HEK293 (cell line): ENCODE results near the gene COL4A1.
A peak's percentile ranks its signal among the peaks of the same experiment; 100 is the strongest.

Source experiments
- CTCF ChIA-PET: fragments of 350-600 bp; formaldehyde crosslinking; extraction: SDS; loops from one replicate; lab custom pipeline; 2021; ENCODE audit warnings: antibody characterized with exemption; lab: Yijun Ruan, JAX
- POLR2A ChIA-PET: fragments of 300-600 bp; formaldehyde crosslinking; extraction: SDS; loops from one replicate; lab custom pipeline; 2020; ENCODE audit warnings: antibody characterized with exemption, inconsistent platforms; lab: Yijun Ruan, JAX
- H3K27ac ChIP-seq: fragments of 200-500 bp; sonication (Bioruptor generic); 2 replicates; pipeline ENCODE4 v1.5.1; 2014; ENCODE audit warnings: low read depth, low read length, control low read depth, inconsistent platforms; ENCODE audit errors: extremely low read depth
- H3K36me3 ChIP-seq, 2 experiments: fragments of 200-500 bp in 1 of 2; sonication (Bioruptor generic) in 1 of 2; 1 replicate in 1 of 2; 2 replicates in 1 of 2; pipeline ENCODE4 v1.5.1; 2014 to 2017; ENCODE audit warnings: inconsistent platforms in 2 of 2, low read length in 2 of 2; ENCODE audit not compliant: control insufficient read depth in 2 of 2, insufficient read depth in 1 of 2
- H3K4me1 ChIP-seq: fragments of 200-500 bp; sonication (Bioruptor generic); 2 replicates; pipeline ENCODE4 v1.5.1; 2014; ENCODE audit warnings: mild to moderate bottlenecking, low read length, inconsistent platforms; ENCODE audit not compliant: control insufficient read depth, insufficient read depth
- H3K4me3 ChIP-seq: 2 replicates; pipeline ENCODE4 v1.5.1; 2011; ENCODE audit warnings: low read depth, mild to moderate bottlenecking, control low read depth, low read length, moderate library complexity
- H3K9me3 ChIP-seq: fragments of 200-500 bp; sonication (Bioruptor generic); 2 replicates; pipeline ENCODE4 v1.5.1; 2014; ENCODE audit warnings: low read depth, low read length, inconsistent platforms; ENCODE audit not compliant: control insufficient read depth, insufficient read depth
- KLF10 ChIP-seq: fragments of 450-650 bp; IDR thresholded peaks from 2 replicates; pipeline ENCODE4 v1.5.1; 2018; ENCODE audit warnings: missing biosample characterization, mild to moderate bottlenecking, missing genetic modification characterization
- KLF16 ChIP-seq: fragments of 450-650 bp; formaldehyde crosslinking; IDR thresholded peaks from 2 replicates; pipeline ENCODE4 v1.5.1; 2017; ENCODE audit warnings: missing biosample characterization, missing genetic modification characterization
- PBX3 ChIP-seq: sonication (generic); formaldehyde crosslinking; IDR thresholded peaks from 2 replicates; pipeline ENCODE4 v1.8.1; 2022; ENCODE audit warnings: mild to moderate bottlenecking, moderate library complexity, missing genetic modification reagents
- PRDM10 ChIP-seq: fragments of 450-650 bp; formaldehyde crosslinking; IDR thresholded peaks from 2 replicates; pipeline ENCODE4 v1.5.1; 2016; ENCODE audit warnings: missing biosample characterization, missing genetic modification characterization
- TCF7L2 ChIP-seq: IDR thresholded peaks from 2 replicates; pipeline ENCODE4 v1.6.1; 2011; ENCODE audit warnings: low read depth, mild to moderate bottlenecking, inconsistent platforms, low read length, moderate library complexity, borderline replicate concordance
- YY2 ChIP-seq: fragments of 450-650 bp; formaldehyde crosslinking; IDR thresholded peaks from 2 replicates; pipeline ENCODE4 v1.5.1; 2016; ENCODE audit warnings: missing biosample characterization, missing genetic modification characterization
- ZBTB11 ChIP-seq: fragments of 450-650 bp; formaldehyde crosslinking; conservative IDR thresholded peaks from 2 replicates; pipeline ENCODE4 v1.5.1; 2016; ENCODE audit warnings: low read depth, missing biosample characterization, missing genetic modification characterization
- ZBTB17 ChIP-seq: fragments of 450-650 bp; formaldehyde crosslinking; IDR thresholded peaks from 2 replicates; pipeline ENCODE4 v1.5.1; 2016; ENCODE audit warnings: missing biosample characterization, missing genetic modification characterization
- ZFHX2 ChIP-seq: fragments of 450-650 bp; formaldehyde crosslinking; conservative IDR thresholded peaks from 2 replicates; pipeline ENCODE4 v1.5.1; 2016; ENCODE audit warnings: missing biosample characterization, missing genetic modification characterization
- ZFP3 ChIP-seq: fragments of 450-650 bp; formaldehyde crosslinking; IDR thresholded peaks from 2 replicates; pipeline ENCODE4 v1.5.1; 2016; ENCODE audit warnings: low read depth, missing biosample characterization, missing genetic modification characterization
- ZIC2 ChIP-seq: fragments of 450-650 bp; formaldehyde crosslinking; IDR thresholded peaks from 2 replicates; pipeline ENCODE4 v1.5.1; 2016; ENCODE audit warnings: missing biosample characterization, missing genetic modification characterization
- ZNF140 ChIP-seq: fragments of 450-650 bp; formaldehyde crosslinking; IDR thresholded peaks from 2 replicates; pipeline ENCODE4 v1.5.1; 2016; ENCODE audit warnings: missing biosample characterization, missing genetic modification characterization
- ZNF280C ChIP-seq: fragments of 450-650 bp; formaldehyde crosslinking; IDR thresholded peaks from 2 replicates; pipeline ENCODE4 v1.5.1; 2016; ENCODE audit warnings: missing biosample characterization, missing genetic modification characterization
- ZNF423 ChIP-seq: fragments of 450-650 bp; formaldehyde crosslinking; IDR thresholded peaks from 2 replicates; pipeline ENCODE4 v1.5.1; 2016; ENCODE audit warnings: missing biosample characterization, missing genetic modification characterization
- ZNF473 ChIP-seq: fragments of 450-650 bp; formaldehyde crosslinking; IDR thresholded peaks from 2 replicates; pipeline ENCODE4 v1.5.1; 2017; ENCODE audit warnings: missing biosample characterization, missing genetic modification characterization
- ZNF488 ChIP-seq: fragments of 450-650 bp; formaldehyde crosslinking; IDR thresholded peaks from 2 replicates; pipeline ENCODE4 v1.5.1; 2016; ENCODE audit warnings: missing biosample characterization, missing genetic modification characterization
- ZNF513 ChIP-seq: fragments of 450-650 bp; IDR thresholded peaks from 2 replicates; pipeline ENCODE4 v1.5.1; 2018; ENCODE audit warnings: missing biosample characterization, missing genetic modification characterization
- ZNF548 ChIP-seq: fragments of 450-650 bp; formaldehyde crosslinking; IDR thresholded peaks from 2 replicates; pipeline ENCODE4 v1.5.1; 2016; ENCODE audit warnings: missing biosample characterization, missing genetic modification characterization
- ZNF561 ChIP-seq: fragments of 450-650 bp; IDR thresholded peaks from 2 replicates; pipeline ENCODE4 v1.5.1; 2018; ENCODE audit warnings: missing biosample characterization, missing genetic modification characterization, borderline replicate concordance
- ZNF610 ChIP-seq: fragments of 450-650 bp; formaldehyde crosslinking; IDR thresholded peaks from 2 replicates; pipeline ENCODE4 v1.5.1; 2016; ENCODE audit warnings: missing biosample characterization, missing genetic modification characterization, borderline replicate concordance
- ZNF660 ChIP-seq: fragments of 450-650 bp; IDR thresholded peaks from 2 replicates; pipeline ENCODE4 v1.5.1; 2018; ENCODE audit warnings: missing biosample characterization, mild to moderate bottlenecking, missing genetic modification characterization
- ZSCAN30 ChIP-seq: fragments of 450-650 bp; IDR thresholded peaks from 2 replicates; pipeline ENCODE4 v1.5.1; 2018; ENCODE audit warnings: missing biosample characterization, mild to moderate bottlenecking, missing genetic modification characterization, moderate library complexity

Gene COL4A1

GRCh38 chr13:110306960-110307766, at the start of gene COL4A1, which contains the start of gene COL4A2:
TSS of gene COL4A1 (minus strand) at chr13:110307157. CDS start at chr13:110307027, 130 bp downstream.
TSS of gene COL4A2 (plus strand) at chr13:110307284. CDS start at chr13:110307904, 620 bp downstream.
- H3K36me3 ChIP-seq: peaks cover 0 to 9% of the 10 kb centered on the region in 2 experiments; a peak in 2 of 3 replicates
- H3K9me3 ChIP-seq: no peaks in the 10 kb centered on the region
- no peaks in the 10 kb centered on the region for H3K4me1 ChIP-seq
- ChIA-PET POLR2A (interaction anchor here (0.7 to 4.2 kb wide), 9 partner anchors 12 to 408 kb away, joined by 3 to 19 read pairs (median 3); no protein-coding TSS in a partner anchor), CTCF (interaction anchor here (0.6 to 1.0 kb wide), 3 partner anchors 80 to 1351 kb away, joined by 3 to 5 read pairs (median 3); no protein-coding TSS in a partner anchor)
- peak within 1 kb of the TSS; percentile 81; the same call in 1 of the 2 replicates for H3K27ac ChIP-seq
- peak within 1 kb of the TSS; percentile 70 for H3K4me3 ChIP-seq
- TF ChIP-seq ZNF610 (tag by site-specific recombination) (no peak), ZNF548 (tag by site-specific recombination) (no peak), ZFHX2 (tag by site-specific recombination) (peak; percentile 71), YY2 (tag by site-specific recombination) (no peak), ZSCAN30 (tag by site-specific recombination) (peak; percentile 89; the same call in 1 of the 2 replicates), ZNF488 (no peak), ZBTB17 (tag by site-specific recombination) (peak; percentile 92), ZFP3 (tag by site-specific recombination) (no peak), PBX3 (CRISPR knock-in tag) (no peak; the same call in 1 of the 2 replicates), ZIC2 (tag by site-specific recombination) (no peak), ZBTB11 (no peak), ZNF660 (peak; percentile 68), KLF16 (tag by site-specific recombination) (no peak), KLF10 (peak; percentile 28; the same call in 1 of the 2 replicates), ZNF513 (tag by site-specific recombination) (no peak), ZNF423 (tag by site-specific recombination) (no peak), ZNF280C (tag by site-specific recombination) (no peak), ZNF140 (no peak), TCF7L2 (peak; percentile 86; the same call in 1 of the 2 replicates), ZNF561 (tag by site-specific recombination) (peak; percentile 96), ZNF473 (tag by site-specific recombination) (no peak), PRDM10 (tag by site-specific recombination) (no peak)
